IPS-15b (cell line): ENCODE results near the gene MMP17.
"Not testable (repeated sequence)": the region's sequence is repeated elsewhere in the genome, so short reads cannot be mapped to it uniquely, and the experiment has no call there.

Experiments used
- H3K27me3 ChIP-seq: one replicate; pipeline ENCODE4 v1.6.1; 2013; ENCODE audit warnings: low read length; ENCODE audit not compliant: control insufficient read depth, insufficient read depth
- H3K36me3 ChIP-seq: one replicate; pipeline ENCODE4 v1.6.1; 2013; ENCODE audit warnings: low read length; ENCODE audit not compliant: control insufficient read depth, insufficient read depth
- H3K4me1 ChIP-seq: one replicate; pipeline ENCODE4 v1.6.1; 2013; ENCODE audit warnings: mild to moderate bottlenecking, low read length; ENCODE audit not compliant: control insufficient read depth, insufficient read depth
- H3K4me3 ChIP-seq: one replicate; pipeline ENCODE4 v1.5.1; 2013; ENCODE audit warnings: low read depth, low read length
- H3K9ac ChIP-seq: one replicate; pipeline ENCODE4 v1.6.1; 2013; ENCODE audit warnings: low read depth, mild to moderate bottlenecking, low read length
- H3K9me3 ChIP-seq: one replicate; pipeline ENCODE4 v1.6.1; 2013; ENCODE audit warnings: mild to moderate bottlenecking, low read length; ENCODE audit not compliant: control insufficient read depth, insufficient read depth

MMP17 gene

DNA sequence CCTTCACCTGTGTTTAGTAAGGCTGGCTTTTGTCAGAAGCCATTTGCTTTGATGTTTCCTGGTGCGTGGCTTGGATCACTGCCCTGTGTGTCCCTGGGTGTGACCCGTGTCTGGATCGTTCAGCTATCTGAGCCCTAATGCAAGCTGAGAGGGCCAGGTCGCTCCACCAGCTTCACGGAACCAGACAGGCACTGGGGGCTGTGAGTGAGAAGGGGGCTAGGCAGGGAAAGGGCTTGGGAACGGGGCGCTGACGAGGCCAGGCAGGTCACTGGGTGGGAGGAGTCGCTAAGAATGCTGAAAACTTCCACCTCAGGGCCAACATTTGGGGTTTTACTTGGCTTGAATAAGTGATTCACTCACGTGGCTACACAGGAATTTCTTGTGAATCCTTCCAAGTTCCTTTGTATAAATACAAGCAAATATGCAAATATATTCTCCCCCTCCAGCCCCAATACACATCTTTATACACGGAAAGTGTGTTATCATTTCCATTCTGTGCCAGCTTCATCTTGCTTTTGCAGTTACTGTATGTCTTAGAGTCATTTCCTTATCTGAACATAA is 24.2 kb upstream of the MMP17 start:
- no peaks in the 10 kb centered on the region for H3K9me3 ChIP-seq
- no peaks in the 10 kb centered on the region for H3K27me3 ChIP-seq
- no peaks in the 10 kb centered on the region for H3K4me1 ChIP-seq
- no peak overlapping the region for H3K4me3 ChIP-seq
- peaks cover 6% of the 10 kb centered on the region for H3K36me3 ChIP-seq
- H3K9ac ChIP-seq = no peak overlapping the region

DNA sequence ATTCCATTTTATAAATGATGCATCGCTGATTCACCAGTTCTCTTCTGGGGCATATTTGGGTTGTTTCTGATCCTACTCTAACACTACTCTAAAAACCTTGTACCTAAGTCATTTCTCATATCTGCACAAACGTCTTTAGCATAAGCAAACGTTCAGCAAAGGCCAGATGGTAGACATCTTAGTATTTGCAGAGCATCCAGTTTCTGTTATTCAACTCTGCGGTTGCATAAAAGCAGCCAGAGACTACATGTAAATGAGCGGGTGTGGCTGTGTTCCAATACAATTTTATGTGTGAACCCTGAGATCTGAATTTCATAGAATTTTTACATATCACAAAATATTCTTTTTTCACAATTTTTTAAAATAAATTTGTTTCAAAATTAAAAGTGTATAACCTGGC is 22.8 kb upstream of the MMP17 start:
- Histone ChIP-seq H3K36me3 (no peaks in the 10 kb centered on the region), H3K4me3 (no peak overlapping the region), H3K4me1 (no peaks in the 10 kb centered on the region), H3K9ac (no peak overlapping the region), H3K9me3 (no peaks in the 10 kb centered on the region), H3K27me3 (no peaks in the 10 kb centered on the region)

DNA sequence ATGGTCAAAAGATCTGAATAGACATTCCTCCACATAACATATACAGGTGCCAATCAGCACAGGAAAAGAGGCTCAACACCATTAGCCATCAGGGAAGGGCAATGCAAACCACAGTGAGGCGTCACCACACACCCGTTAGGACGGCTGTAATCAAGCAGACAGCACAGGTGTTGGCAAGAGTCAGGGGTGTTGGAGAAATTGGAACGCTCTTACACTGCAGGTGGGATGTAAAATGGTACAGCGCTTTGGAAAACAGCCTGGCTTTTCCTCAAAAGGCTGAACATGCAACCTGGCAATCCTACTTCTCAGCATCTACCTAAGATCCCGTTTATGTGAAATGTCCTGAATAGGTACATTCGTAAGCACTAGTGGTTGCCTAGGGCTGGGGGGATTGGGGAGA is 21.5 kb upstream of the MMP17 start:
- Histone ChIP-seq H3K4me1 (no peaks in the 10 kb centered on the region), H3K27me3 (no peaks in the 10 kb centered on the region), H3K4me3 (no peak overlapping the region), H3K9me3 (no peaks in the 10 kb centered on the region), H3K9ac (no peak overlapping the region), H3K36me3 (no peaks in the 10 kb centered on the region)

DNA sequence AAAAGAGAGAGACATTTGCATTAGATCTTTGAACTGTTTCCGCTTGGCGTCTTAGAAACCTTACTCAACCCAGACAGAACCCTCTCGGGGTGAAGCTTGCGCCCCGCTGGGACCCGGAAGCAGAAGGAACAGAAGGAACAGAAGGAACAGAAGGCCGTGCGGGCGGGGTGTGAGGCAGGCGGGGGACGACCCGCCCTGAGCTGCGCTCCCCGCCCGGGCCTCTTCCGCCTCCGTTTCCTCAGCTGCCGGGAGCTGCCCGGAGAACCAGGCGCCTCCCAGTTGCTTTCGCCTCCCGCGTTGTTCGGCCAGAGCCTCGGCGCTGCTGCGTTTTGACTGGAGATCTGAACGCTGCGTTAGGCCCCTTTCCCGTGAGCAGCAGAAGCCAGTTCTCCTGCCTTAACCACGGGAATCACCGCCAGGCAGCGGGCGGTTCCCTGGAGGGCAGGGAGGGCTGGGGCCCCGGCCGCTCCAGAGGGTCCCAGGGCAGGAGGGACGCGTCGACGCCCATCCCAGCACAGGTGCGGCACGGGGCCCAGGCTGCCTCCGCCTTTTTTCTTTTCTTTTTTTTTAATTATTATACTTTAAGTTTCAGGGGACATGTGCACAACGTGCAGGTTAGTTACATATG is 19.3 kb upstream of the MMP17 start:
- H3K9me3 ChIP-seq = peaks cover 4% of the 10 kb centered on the region
- H3K27me3 ChIP-seq = no peaks in the 10 kb centered on the region
- no peak overlapping the region for H3K4me3 ChIP-seq
- no peak overlapping the region for H3K9ac ChIP-seq
- H3K36me3 ChIP-seq = no peaks in the 10 kb centered on the region
- H3K4me1 ChIP-seq = no peaks in the 10 kb centered on the region

DNA sequence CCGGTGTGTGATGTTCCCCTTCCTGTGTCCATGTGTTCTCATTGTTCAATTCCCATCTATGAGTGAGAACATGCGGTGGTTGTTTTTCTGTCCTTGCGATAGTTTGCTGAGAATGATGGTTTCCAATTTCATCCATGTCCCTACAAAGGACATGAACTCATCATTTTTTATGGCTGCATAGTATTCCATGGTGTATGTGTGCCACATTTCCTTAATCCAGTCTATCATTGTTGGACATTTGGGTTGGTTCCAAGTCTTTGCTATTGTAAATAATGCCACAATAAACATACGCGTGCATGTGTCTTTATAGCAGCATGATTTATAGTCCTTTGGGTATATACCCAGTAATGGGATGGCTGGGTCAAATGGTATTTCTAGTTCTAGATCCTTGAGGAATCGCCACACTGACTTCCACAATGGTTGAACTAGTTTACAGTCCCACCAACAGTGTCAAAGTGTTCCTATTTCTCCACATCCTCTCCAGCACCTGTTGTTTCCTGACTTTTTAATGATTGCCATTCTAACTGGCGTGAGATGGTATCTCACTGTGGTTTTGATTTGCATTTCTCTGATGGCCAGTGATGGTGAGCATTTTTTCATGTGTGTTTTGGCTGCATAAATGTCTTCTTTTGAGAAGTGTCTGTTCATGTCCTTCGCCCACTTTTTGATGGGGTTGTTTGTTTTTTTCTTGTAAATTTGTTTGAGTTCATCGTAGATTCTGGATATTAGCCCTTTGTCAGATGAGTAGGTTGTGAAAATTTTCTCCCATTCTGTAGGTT is 18.5 kb upstream of the MMP17 start:
- not testable (repeated sequence) for H3K27me3 ChIP-seq, H3K9me3 ChIP-seq, H3K4me3 ChIP-seq, H3K4me1 ChIP-seq, H3K9ac ChIP-seq, H3K36me3 ChIP-seq

DNA sequence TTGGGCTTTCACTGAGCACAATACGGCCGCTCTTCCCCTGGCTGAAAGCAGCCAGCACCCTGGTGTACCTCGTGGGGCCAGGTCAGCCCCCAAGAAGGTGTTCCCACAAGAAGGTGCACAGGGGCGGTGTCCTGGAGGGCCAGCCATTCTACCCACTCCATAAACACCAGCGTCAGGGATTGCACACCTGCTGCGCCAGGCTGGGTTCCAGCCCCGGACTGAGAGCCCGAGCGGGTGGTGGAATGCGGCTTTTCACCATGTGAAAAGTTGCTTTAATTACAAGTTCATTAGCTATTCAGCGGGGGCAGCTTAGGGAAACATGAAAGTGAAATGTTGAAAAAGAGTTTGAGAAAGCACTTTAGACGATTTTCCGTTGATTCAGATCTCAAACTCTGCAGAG is 17.5 kb upstream of the MMP17 start:
- Histone ChIP-seq H3K4me1 (no peaks in the 10 kb centered on the region), H3K9ac (no peak overlapping the region), H3K27me3 (no peaks in the 10 kb centered on the region), H3K36me3 (no peaks in the 10 kb centered on the region), H3K4me3 (no peak overlapping the region), H3K9me3 (peaks cover 4% of the 10 kb centered on the region)

DNA sequence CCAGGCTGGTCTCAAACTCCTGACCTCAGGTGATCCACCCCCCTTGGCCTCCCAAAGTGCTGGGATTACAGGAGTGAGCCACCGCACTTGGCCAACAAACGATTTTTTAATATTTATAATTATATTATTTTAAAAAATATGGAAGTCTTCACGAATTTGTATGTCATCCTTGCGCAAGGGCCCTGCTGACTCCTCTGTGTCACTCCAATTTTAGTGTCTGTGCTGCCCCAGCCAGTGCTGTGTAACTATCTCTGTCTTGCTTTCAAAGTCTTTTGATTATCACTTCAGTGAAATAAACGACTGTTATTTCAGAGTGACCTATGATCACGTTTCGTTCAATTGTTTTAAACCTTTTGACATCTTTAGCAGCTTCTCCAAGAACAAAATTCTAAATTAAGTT is 13.1 kb upstream of the MMP17 start:
- H3K36me3 ChIP-seq = no peaks in the 10 kb centered on the region
- H3K27me3 ChIP-seq = no peaks in the 10 kb centered on the region
- H3K4me1 ChIP-seq = no peaks in the 10 kb centered on the region
- H3K9ac ChIP-seq = no peak overlapping the region
- H3K4me3 ChIP-seq = no peak overlapping the region
- H3K9me3 ChIP-seq = peaks cover 4% of the 10 kb centered on the region

DNA sequence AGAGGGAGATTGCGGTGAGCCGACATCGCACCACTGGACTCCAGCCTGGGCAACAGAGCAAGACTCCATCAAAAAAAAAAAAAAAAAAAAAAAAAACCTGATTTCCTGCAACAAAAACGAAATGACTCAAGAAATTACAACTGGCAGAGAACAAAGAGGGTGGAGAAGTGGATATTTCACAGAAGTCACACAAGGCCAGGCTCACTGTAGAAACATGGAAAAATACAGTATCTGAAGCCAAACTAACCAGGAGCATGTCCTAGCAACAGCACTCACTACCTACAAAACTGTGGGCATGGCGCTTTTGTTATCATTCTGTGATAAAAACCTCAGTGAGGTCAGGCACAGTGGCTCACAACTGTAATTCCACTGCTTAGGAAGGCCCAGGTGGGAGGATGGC is 11.7 kb upstream of the MMP17 start:
- no peaks in the 10 kb centered on the region for H3K27me3 ChIP-seq
- no peak overlapping the region for H3K4me3 ChIP-seq
- H3K9me3 ChIP-seq = peaks cover 4% of the 10 kb centered on the region
- H3K36me3 ChIP-seq = no peaks in the 10 kb centered on the region
- H3K4me1 ChIP-seq = no peaks in the 10 kb centered on the region
- no peak overlapping the region for H3K9ac ChIP-seq

DNA sequence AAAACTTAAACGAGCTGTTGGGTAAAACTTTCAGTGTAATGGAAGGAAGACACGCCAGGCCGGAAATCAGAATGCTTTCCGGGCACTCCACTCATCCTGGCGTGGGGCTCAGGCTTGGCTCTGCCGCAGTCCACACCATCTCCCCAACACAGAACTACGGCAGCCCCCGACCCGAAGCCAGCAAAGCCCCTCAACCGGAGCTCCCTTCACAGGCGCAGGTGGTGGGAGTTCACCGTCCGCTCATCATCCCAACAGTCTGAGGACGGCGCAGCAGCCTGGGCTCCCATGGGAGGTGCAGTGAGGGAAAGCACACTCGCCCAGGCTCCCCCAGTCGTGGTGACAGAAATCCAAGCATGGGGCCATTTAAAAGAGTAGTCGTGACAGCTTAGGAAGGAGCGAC is 11.0 kb upstream of the MMP17 start:
- H3K4me1 ChIP-seq = no peaks in the 10 kb centered on the region
- no peak overlapping the region for H3K4me3 ChIP-seq
- H3K9ac ChIP-seq = no peak overlapping the region
- no peaks in the 10 kb centered on the region for H3K36me3 ChIP-seq
- peaks cover 4% of the 10 kb centered on the region for H3K9me3 ChIP-seq
- no peaks in the 10 kb centered on the region for H3K27me3 ChIP-seq

DNA sequence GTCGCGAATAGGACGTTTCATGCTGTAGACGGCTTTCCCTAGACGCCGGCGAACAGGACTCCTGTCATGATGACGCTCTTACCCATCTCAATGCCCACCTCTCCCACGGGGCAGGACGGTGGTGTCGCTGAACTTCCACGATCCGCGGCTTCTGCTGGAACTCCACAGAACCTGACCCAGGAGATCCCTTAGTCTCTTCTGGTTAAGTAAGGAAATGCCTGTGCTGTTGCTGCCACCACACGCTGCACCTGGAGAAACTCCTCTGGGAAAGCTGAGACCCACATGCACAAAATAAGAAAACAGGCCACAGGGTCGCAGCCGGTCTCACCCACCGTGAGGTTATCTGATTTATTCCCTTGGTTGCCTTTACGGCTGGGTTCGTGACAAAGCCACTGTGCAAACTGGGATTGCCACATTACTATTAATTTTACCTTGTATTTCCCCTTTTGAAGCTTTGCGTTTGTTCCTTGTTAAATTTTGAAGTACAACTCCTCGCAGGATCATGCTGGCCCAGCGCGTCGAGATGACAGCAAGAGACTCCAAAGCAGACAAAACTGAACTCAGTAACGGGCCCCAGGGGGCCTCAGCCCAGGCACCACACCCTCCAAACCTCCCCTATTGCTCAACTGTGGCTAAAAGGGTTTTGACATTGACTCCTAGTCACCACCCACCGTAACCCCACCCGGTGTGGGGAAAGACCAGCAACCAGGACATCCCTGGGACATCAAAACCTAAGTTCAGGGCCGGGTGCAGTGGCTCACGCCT is 9.2 kb upstream of the MMP17 start:
- Histone ChIP-seq H3K27me3 (no peaks in the 10 kb centered on the region), H3K36me3 (no peaks in the 10 kb centered on the region), H3K4me1 (no peaks in the 10 kb centered on the region), H3K9me3 (no peaks in the 10 kb centered on the region), H3K4me3 (no peak overlapping the region), H3K9ac (no peak overlapping the region)

DNA sequence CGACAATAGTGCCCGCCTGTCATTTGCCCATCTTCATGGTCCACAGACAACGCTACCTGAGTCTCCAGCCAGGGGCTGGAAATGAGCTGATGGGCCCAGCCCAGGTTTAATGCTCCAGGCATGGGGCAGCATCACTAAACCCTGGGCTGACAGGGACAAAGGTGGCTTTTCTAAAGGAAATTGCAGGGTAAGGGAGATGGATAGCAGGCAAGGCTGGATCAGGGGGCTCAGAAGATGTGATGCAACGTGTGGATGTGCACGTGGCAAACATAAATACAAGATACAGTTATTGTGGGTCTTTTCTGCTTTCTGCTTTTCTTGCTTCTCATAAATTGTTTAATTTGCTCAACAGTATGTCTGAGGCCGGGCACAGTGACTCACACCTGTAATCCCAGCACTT is 3.7 kb upstream of the MMP17 start:
- Histone ChIP-seq H3K9me3 (no peaks in the 10 kb centered on the region), H3K4me1 (no peaks in the 10 kb centered on the region), H3K27me3 (peaks cover 6% of the 10 kb centered on the region)

More for the DNA sequence above, 3.7 kb upstream of the MMP17 start:
- no peak overlapping the region for H3K4me3 ChIP-seq
- H3K36me3 ChIP-seq = no peaks in the 10 kb centered on the region
- no peak overlapping the region for H3K9ac ChIP-seq
